ES-I3 (cell line): ENCODE measurements around the gene KIF17.
A peak's percentile ranks its signal among the peaks of the same experiment; 100 is the strongest.

Source experiments
- H3K36me3 ChIP-seq: 2 replicates; pipeline ENCODE4 v1.6.1; 2013; ENCODE audit warnings: mild to moderate bottlenecking, low read length, control low read depth, moderate library complexity; ENCODE audit not compliant: insufficient read depth
- H3K4me1 ChIP-seq: 2 replicates; pipeline ENCODE4 v1.6.1; 2013; ENCODE audit warnings: mild to moderate bottlenecking, control low read depth, low read length; ENCODE audit not compliant: insufficient read depth
- H3K9ac ChIP-seq: 2 replicates; pipeline ENCODE4 v1.6.1; 2013; ENCODE audit warnings: low read depth, mild to moderate bottlenecking, low read length, moderate library complexity
- H3K9me3 ChIP-seq: 2 replicates; pipeline ENCODE4 v1.6.1; 2013; ENCODE audit warnings: mild to moderate bottlenecking, low read length, moderate library complexity; ENCODE audit not compliant: control insufficient read depth, insufficient read depth

KIF17 gene

DNA sequence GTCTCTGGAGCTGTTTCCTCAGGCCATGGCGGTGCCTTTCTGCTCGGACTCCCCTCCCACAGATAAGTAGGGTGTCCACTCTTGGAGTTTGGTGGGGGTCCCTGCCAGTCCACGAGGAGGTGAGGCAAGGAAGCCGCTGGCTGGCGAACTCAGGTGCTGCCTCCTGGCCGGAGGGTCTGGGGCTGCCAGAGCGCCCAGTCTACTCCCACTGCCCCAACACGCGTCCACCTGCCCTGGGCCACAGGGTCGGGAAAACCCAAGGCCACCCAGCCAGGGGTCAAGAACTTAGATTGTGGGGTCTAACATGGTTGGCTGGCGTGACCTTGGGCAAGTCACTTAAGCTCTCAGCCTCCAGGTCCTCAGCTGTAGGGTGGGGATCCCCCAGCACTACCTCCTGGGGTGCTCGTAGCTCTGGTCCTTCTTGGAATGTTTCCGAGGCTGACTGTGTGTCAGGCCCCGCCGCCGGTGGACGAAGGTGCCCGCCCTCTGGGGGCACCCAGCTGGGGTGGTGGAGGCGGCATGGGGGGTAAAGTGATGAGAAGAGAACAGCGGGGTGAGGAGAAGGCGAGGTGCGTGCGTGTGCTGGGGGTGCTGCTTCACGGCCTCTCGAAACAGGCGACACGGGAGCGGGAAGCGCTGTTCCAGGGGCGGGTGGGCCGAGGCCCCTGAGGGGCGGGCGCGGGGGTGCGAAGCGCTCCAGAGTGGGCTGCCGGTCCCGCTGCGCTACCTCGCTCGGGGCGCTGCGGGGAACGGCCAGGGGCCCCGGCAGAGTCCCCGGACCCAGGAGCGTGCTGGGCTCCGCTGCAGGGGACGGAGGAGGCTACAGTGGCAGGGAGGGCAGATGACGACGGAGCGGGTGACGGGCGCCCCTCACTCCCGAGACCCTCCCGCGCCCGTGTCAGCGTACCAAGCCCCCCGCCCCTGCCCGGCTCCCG lies 13.5 kb upstream of the KIF17 start:
- H3K9ac ChIP-seq, result peak overlapping the region; percentile 47; the same call in 1 of the 2 replicates

DNA sequence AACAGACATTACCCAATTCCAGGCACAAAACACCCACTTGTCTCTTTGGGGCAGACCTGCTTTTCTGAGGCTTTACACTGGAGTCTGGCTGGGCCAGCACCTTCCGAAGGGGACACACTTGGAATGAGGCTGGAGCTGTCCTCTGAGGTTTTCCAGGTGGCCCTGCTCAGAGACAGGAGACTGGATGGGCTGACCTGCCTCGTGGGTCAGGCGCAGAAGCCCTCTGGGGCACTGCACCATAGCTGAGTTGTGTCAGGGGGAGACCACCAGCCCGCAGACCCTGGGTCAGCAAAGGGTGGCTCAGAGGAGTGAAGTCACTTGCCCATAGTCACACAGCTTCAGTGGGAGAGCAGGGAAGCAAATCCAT lies 12.9 kb upstream of the KIF17 start:
- Histone ChIP-seq H3K4me1 (peaks cover 22% of the 10 kb centered on the region), H3K9ac (no peak overlapping the region), H3K36me3 (no peaks in the 10 kb centered on the region), H3K9me3 (no peaks in the 10 kb centered on the region)

More for the DNA sequence above, 13.5 kb upstream of the KIF17 start:
- no peaks in the 10 kb centered on the region for H3K36me3 ChIP-seq
- no peaks in the 10 kb centered on the region for H3K9me3 ChIP-seq
- H3K4me1 ChIP-seq, result peaks cover 22% of the 10 kb centered on the region

DNA sequence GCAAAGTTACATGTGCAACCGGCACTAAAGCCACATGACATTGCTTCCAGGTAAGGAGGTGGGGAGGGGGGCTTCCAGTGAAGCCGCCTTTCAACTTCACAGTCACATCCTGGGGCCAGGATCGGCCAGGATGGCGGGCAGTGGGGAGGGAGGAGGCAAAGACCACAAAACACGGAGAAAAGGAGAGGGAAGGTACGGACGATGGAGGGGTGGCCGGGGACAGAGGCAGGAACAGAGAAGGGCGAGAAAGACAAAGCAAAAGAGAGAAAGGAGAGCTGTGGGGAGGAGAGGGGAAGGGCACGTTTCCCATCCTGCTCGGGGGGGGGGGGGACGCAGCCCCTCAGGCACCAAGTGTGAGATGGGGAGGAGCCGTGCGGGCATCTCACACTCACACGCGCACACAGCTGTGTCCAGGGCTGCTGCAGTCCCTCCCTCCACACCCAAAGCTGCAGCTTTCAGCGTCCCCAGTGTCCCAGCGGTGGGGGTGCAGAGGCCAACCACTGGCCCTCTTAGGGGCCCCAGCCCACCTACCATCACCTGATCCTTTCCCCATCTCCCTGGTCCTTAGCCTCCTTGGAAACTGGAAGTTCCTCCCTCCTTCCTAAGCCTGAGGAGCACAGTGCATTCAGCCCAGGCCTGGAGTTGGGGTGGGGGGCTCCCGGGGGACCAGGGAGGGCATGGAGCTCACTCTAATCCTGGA lies 12.3 kb upstream of the KIF17 start:
- peak overlapping the region; percentile 26; the same call in 1 of the 2 replicates for H3K9ac ChIP-seq
- no peaks in the 10 kb centered on the region for H3K9me3 ChIP-seq
- H3K36me3 ChIP-seq, result no peaks in the 10 kb centered on the region
- peaks cover 22% of the 10 kb centered on the region for H3K4me1 ChIP-seq

DNA sequence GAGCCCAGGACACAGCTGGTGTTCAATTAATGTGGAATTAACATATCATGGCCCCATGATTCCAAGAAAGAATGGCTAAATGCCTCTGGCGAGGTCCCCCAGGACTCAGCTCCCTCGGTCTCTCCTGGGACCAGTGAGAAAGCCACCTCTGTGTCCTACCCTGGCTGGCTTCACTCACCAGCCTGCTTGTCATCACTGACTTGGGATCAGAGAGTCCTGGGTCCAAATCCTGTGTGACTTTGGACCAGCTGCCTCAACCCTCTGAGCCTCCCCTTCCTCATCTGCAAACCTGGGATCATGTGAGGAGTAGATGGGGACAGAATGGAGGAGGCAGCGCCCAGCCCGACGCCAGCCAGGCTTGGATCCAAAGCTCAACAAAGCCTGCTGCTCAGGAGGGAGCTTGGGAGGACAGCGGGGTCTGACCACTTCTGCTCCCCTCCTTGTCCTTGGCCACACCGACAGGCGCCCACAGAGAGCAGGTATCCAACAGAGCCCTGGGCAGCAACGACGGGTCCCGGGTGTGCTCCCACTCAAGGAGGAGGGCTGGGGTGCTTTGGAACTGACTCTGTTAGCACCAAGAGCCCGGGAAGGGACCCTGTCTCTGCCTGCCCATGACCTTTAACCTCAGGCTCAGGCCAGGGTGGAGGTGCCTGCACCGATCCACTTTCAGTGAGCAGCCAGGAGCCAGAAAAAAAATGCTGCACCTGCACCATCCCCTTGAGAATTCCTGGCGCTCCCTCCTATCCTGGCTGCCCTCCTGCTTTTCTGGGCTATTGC lies 11.5 kb upstream of the KIF17 start:
- Histone ChIP-seq H3K36me3 (no peaks in the 10 kb centered on the region), H3K4me1 (peaks cover 22% of the 10 kb centered on the region), H3K9me3 (no peaks in the 10 kb centered on the region), H3K9ac (peak overlapping the region; percentile 26; the same call in 1 of the 2 replicates)

DNA sequence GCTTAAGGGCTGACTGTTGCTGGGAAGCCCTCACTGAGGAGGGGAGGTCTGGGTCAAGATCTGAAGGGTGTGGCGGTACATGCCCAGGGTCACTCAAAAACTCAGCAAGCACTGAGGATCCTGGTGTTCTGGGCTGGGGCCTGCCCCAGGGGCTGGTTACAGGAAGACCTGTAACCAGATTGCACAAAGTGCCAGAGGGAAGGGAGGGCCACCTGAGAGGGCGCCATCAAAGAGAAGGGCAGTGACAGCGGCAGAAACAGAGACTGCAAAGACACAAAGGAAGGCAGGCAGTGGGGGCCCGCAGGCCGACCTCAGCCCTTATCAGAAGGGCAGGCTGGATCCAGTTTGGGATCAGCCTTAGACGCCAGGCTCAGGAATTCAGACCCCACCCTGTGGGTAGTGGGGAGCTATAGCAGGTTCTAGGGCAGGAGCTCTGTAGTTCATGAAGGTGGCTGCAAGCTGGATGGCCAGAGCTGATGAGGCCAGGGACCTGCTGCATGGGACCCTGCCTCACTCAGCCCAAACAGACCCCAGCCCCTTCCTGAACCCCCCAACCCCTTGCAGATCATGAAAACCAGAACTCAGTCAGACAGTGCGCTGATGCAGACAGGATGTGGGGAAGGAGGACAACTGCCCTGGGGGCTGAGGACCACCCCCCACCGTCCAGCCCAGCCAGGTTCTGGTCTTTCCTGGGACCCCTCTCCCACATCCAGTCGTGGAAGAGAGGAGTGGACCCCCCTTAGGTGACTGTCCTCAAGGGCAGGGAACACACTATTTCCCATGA lies 10.8 kb upstream of the KIF17 start:
- H3K4me1 ChIP-seq, result peaks cover 17% of the 10 kb centered on the region

DNA sequence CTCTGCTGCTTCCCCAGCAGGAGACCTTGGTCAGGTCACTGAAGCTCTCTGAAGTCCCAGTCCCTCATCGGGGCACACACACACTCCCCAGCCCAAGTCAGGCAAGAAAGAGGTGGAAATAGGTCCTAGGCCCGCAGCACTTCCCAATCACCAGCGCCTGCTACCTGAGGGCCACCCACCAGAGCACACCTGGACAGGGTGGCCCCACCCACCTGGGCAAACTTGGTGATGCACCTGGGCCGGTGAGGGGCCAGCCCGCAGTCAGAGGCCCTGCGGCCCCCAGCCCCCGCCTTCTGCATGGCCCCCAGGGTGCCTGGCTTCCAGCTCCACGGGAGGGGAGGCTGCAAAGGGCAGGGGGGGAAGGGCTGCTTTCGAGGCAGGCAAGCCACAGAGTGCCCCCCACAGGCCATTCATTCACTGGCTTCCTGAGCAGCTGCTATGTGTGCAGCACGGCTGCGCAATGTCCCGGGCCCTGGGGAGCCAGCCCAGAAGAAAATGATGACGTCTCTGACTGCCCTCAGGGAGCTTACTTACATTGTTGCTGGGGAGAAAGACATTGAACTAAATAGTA lies 10.0 kb upstream of the KIF17 start:
- peaks cover 14% of the 10 kb centered on the region for H3K4me1 ChIP-seq
- no peaks in the 10 kb centered on the region for H3K36me3 ChIP-seq
- H3K9ac ChIP-seq, result no peak overlapping the region
- no peaks in the 10 kb centered on the region for H3K9me3 ChIP-seq

More for the DNA sequence above, 10.8 kb upstream of the KIF17 start:
- Histone ChIP-seq H3K9me3 (no peaks in the 10 kb centered on the region), H3K9ac (no peak overlapping the region), H3K36me3 (no peaks in the 10 kb centered on the region)

DNA sequence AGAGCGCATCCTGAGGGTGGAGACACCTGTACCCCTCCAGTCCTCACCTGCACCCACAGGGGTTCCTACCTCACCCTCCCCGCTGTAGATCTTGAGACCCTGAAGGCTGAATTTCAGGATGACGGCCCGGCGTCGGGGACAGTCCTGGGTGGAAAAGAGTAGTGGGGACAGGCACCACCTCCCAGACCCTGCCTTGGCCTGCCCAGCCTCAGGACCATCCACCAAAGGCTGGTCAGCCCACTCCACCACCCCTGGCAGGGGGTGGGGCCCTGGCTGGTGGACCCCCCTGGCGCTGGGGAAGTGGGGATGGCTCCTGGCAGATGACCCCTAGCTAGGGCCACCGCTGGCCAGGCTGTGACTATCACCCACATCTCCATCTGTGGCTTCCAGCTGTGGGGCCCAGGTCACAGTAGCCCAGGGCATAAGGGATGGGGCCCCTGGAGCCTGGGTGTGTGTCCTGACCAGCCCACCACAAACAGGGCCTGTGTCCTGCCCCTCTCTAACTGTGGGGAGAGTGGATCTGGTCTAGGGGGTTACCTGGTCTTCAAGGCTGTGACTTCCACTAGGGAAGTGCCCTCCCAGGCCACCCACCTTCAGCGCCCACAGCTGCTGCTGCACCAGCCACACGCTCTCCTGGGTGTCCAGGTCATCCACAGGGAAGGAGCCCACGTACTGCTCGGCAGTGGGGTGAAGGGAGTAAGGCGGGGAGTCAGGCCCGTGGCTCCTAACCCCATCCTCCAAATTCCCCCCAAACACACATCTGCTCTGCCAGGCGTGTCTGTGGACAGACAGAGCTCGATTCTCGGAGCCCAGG lies 9.3 kb upstream of the KIF17 start:
- Histone ChIP-seq H3K9ac (no peak overlapping the region), H3K4me1 (peaks cover 14% of the 10 kb centered on the region), H3K9me3 (no peaks in the 10 kb centered on the region), H3K36me3 (no peaks in the 10 kb centered on the region)

DNA sequence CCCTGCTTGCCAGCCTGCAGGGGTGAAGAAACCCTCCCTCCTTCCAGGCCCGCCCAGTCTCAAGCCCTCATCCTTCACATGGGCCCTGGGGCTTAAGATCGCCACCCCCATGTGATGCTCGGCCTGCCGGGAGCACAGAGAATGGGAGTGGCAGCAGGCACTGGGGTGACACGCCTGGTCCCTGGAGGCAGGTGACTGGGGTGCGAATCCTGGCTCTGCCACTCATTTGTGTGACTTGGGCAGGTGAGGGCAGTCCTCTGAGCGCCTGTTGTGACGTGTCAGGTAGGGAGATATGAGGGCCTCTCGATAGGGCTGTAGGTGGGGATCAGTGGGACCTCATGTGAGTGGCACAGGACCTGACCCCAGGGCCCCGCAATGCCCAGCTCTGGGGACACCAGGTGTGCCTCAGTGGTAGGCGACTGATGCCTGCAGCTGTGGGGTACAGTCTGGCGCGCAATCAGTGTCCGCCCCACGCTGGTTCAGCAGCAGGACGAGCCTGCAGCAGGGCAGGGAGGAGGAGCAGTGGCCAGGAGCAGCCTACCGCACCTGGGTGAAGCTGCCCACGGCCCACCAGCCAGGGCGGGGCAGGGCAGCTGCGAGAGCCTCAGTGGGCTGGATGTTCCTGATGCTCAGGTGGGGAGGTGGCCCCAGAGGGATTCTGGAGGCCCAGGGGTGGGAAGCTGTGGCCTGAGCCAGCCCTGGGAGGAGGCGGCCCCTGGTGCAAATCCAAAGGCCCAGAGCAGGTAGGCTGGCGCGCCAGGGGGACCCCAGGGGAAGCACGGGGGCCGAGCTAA lies 8.5 kb upstream of the KIF17 start:
- Histone ChIP-seq H3K9ac (no peak overlapping the region), H3K36me3 (no peaks in the 10 kb centered on the region), H3K4me1 (peaks cover 14% of the 10 kb centered on the region), H3K9me3 (no peaks in the 10 kb centered on the region)

DNA sequence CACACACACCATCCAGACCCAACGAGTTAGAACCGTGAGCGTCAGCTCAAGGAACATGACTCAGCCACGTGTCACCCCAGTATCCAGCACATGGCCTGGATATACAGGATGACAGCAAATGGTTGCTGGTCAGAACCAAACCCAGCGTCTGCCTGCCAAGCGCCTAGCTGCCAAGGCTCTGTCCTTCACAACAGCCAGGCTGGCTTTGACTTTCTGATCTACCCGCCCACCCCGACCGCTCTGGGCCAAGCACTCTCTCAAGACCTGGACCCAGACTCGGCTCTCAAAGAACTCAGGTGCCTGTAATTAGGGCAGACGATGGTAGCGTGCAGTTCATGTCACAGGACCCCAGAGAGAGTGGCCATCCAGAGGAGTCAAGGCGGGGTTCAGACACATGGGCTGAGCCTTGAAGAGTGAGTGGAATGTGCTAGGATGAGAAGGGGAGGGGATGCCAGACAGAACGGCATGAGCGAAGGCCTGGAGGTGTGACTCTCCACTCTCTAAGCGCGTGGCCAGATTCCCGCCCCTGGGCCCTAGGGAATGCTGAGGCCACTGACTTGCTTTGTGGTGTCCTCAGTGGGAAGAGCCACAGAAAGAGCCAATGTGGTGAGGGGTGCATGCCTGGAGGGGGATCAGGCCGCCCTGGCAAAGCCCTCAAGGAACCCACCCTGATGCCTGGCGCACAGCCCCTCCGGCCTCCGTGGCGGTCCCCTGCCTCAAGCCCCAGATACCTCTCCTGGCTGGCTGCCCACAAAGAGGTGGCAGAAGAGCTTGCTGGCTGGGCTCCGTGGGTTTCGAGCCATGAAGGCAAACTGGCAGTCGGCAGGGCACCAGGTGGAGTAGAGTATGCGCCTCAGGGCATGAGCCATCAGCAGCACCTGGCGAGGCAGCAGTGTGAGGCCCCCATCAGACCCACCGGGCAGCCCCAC lies 7.6 kb upstream of the KIF17 start:
- peaks cover 14% of the 10 kb centered on the region for H3K4me1 ChIP-seq
- H3K9ac ChIP-seq, result no peak overlapping the region
- no peaks in the 10 kb centered on the region for H3K9me3 ChIP-seq
- H3K36me3 ChIP-seq, result no peaks in the 10 kb centered on the region

DNA sequence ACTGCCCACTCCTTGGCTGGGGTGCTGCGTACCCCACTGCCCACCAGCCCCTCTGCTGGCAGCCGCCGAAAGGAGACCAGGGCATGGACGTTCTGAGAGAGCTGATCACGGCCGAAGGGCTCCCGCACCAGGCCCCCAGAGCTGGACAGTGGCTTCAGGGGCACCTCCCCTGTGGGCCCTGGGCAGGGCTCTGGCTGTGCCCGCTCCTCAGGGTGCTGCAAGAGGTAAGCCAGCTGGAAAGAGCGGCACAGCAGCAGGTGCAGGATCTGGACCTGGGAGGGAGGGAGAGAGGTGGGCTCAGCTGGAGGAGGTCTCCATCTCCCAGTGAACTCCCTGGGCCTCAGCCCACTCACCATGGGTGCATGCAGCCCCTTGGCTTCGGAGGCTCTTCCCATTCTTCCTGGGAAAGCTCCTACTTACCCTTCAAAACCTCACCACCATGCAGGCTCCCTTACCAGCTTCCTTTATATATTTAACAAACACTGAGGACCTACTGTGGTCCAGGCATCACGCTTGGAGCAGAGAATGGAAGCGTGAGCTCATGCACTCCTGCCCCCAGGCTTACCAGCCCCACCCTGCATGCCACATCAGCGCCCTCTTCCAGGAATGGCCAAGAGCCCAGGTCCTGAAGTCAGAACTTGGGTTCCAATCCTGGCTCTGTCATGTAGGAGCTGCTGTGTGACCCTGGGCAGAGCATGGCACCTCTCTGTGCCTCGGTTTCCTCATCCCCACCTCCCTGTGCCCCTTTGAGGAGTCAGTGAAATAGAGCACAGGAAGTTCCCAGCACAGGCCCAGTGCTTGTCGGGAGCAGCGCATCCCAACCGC lies 6.8 kb upstream of the KIF17 start:
- no peaks in the 10 kb centered on the region for H3K9me3 ChIP-seq
- peaks cover 14% of the 10 kb centered on the region for H3K4me1 ChIP-seq
- no peak overlapping the region for H3K9ac ChIP-seq
- H3K36me3 ChIP-seq, result no peaks in the 10 kb centered on the region
